Inferior parietal cortex (tissue), 1 donor: Measurements from ENCODE around the gene ANAPC1.
A peak's percentile ranks its signal among the peaks of the same experiment; 100 is the strongest.
"Not testable (repeated sequence)": the region's sequence is repeated elsewhere in the genome, so short reads cannot be mapped to it uniquely, and the experiment has no call there.

Experiments
- DNase-seq: peaks from one replicate; pipeline ENCODE4 v3.0.0-alpha.2; 2016; ENCODE audit errors: extremely low spot score

The ANAPC1 gene

GRCh38 chr2:111883661-111884591, at the start of gene ANAPC1:
TSS of gene ANAPC1 (minus strand) at chr2:111884193. CDS start at chr2:111880825, 3,368 bp downstream.
- peak; percentile 92 for DNase-seq

- no peak for DNase-seq
Observed at GRCh38 chr2:111932841-111933291, 48.9 kb upstream of the ANAPC1 start.

GRCh38 chr2:111930875-111931274, 46.9 kb upstream of the ANAPC1 start:
- no peak for DNase-seq

GRCh38 chr2:111930409-111930808, 46.4 kb upstream of the ANAPC1 start:
- DNase-seq = no peak

- DNase-seq = no peak
Observed at GRCh38 chr2:111927723-111928122, 43.7 kb upstream of the ANAPC1 start.

- DNase-seq = no peak
Observed at GRCh38 chr2:111924617-111925107, 40.7 kb upstream of the ANAPC1 start.

- DNase-seq = no peak
Observed at GRCh38 chr2:111923276-111923804, 39.3 kb upstream of the ANAPC1 start.

GRCh38 chr2:111919794-111920608, 36.0 kb upstream of the ANAPC1 start:
- DNase-seq = no peak

GRCh38 chr2:111919365-111919764, 35.4 kb upstream of the ANAPC1 start:
- DNase-seq = no peak

GRCh38 chr2:111918383-111918806, 34.4 kb upstream of the ANAPC1 start:
- no peak for DNase-seq

- DNase-seq = no peak
Observed at GRCh38 chr2:111917106-111917505, 33.1 kb upstream of the ANAPC1 start.

GRCh38 chr2:111912547-111912946, 28.6 kb upstream of the ANAPC1 start:
- no peak for DNase-seq

GRCh38 chr2:111911295-111911977, 27.4 kb upstream of the ANAPC1 start:
- DNase-seq = not testable (repeated sequence)

- DNase-seq = no peak
Observed at GRCh38 chr2:111910609-111911277, 26.8 kb upstream of the ANAPC1 start.

- not testable (repeated sequence) for DNase-seq
Observed at GRCh38 chr2:111909997-111910396, 26.0 kb upstream of the ANAPC1 start.

GRCh38 chr2:111909079-111909478, 25.1 kb upstream of the ANAPC1 start:
- DNase-seq = no peak

GRCh38 chr2:111908578-111908977, 24.6 kb upstream of the ANAPC1 start:
- no peak for DNase-seq

- peak; percentile 69 for DNase-seq
Observed at GRCh38 chr2:111905990-111906735, 22.2 kb upstream of the ANAPC1 start.

- DNase-seq = not testable (repeated sequence)
Observed at GRCh38 chr2:111905475-111905869, 21.5 kb upstream of the ANAPC1 start.
